GM23338 (cell line): Measurements from ENCODE around the gene DHX34. TPM values are rescaled to one million over a fixed set of nuclear protein-coding genes. Genes with fewer than 3 reads are reported as not detected.

Experiments used
- CREB1 ChIP-seq: fragments of 250-450 bp; sonication (Bioruptor Pico); IDR thresholded peaks from 2 replicates; pipeline ENCODE4 v1.5.0; 2020; ENCODE audit warnings: low read depth, mild to moderate bottlenecking, moderate library complexity
- EZH2 ChIP-seq: fragments of 200-600 bp; sonication (generic); IDR thresholded peaks from one replicate; pipeline ENCODE4 v1.8.0; 2017; ENCODE audit warnings: antibody characterized with exemption, mild to moderate bottlenecking, low read depth; ENCODE audit not compliant: unreplicated experiment
- EZH2phosphoT487 ChIP-seq: fragments of 200-600 bp; sonication (generic); IDR thresholded peaks from one replicate; pipeline ENCODE4 v1.8.1; 2018; ENCODE audit warnings: antibody characterized with exemption; ENCODE audit not compliant: unreplicated experiment
- POLR2AphosphoS5 ChIP-seq: IDR thresholded peaks from 2 replicates; pipeline ENCODE4 v1.6.1; 2016; ENCODE audit warnings: antibody characterized with exemption, low read depth
- STAT1 ChIP-seq: IDR thresholded peaks from one replicate; pipeline ENCODE4 v1.6.1; 2016; ENCODE audit warnings: antibody characterized with exemption; ENCODE audit not compliant: unreplicated experiment
- ZNF114 ChIP-seq: fragments of 250-450 bp; sonication (Bioruptor Pico); IDR thresholded peaks from 2 replicates; pipeline ENCODE4 v1.5.0; 2020; ENCODE audit warnings: mild to moderate bottlenecking, moderate library complexity
- ZNF331 ChIP-seq: fragments of 250-450 bp; sonication (Bioruptor Pico); IDR thresholded peaks from 2 replicates; pipeline ENCODE4 v1.5.0; 2020; ENCODE audit warnings: low read depth, mild to moderate bottlenecking, moderate library complexity
- polyA plus RNA-seq: library from polyadenylated mRNA; unstranded; fragments of >200 nt; fragmentation: Nextera tagmentation; extraction: Ambion mirVana; gene quantifications from 2 replicates; pipeline ENCODE4 v1.2.1, GENCODE V29; 2016
- total RNA-seq: library from RNA; depleted of rRNA; stranded (reverse); fragments of >200 nt; shearing (Covaris generic); gene quantifications from 2 replicates; pipeline ENCODE4 v1.2.3, GENCODE V29; 2014
- TF ChIP-seq, protein P1 (sequence below): fragments of 250-450 bp; sonication (Bioruptor Pico); IDR thresholded peaks from 2 replicates; pipeline ENCODE4 v1.5.0; 2020; ENCODE audit warnings: mild to moderate bottlenecking, moderate library complexity
- TF ChIP-seq, protein P2 (sequence below): IDR thresholded peaks from one replicate; pipeline ENCODE4 v1.6.1; 2018; ENCODE audit warnings: antibody characterized with exemption; ENCODE audit not compliant: unreplicated experiment

DHX34 gene
- total and polyA plus RNA-seq, 2 experiments from 2014 or later = 16.3 to 50.1 TPM

DNA sequence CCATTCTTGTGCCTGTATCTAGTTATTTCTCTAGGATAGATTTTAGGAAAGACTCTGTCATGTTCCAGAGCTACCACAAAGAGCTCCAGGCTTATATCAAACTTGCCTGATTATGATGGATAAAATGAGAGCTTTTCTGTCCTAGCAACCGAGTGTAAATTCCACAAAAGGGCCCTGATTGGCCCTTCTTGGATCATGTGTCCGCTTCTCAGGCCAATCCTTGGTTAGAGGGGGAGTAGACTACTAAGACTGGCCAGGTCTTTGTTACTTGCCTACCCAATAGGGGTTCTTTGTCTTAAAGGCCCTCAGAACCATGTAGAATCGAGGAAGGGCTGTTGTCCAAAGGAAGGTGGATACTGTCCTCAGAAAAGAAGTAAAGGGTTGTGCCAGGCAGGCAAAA lies 2.4 kb downstream of the DHX34 start (continued):
- TF ChIP-seq, protein P1, sequence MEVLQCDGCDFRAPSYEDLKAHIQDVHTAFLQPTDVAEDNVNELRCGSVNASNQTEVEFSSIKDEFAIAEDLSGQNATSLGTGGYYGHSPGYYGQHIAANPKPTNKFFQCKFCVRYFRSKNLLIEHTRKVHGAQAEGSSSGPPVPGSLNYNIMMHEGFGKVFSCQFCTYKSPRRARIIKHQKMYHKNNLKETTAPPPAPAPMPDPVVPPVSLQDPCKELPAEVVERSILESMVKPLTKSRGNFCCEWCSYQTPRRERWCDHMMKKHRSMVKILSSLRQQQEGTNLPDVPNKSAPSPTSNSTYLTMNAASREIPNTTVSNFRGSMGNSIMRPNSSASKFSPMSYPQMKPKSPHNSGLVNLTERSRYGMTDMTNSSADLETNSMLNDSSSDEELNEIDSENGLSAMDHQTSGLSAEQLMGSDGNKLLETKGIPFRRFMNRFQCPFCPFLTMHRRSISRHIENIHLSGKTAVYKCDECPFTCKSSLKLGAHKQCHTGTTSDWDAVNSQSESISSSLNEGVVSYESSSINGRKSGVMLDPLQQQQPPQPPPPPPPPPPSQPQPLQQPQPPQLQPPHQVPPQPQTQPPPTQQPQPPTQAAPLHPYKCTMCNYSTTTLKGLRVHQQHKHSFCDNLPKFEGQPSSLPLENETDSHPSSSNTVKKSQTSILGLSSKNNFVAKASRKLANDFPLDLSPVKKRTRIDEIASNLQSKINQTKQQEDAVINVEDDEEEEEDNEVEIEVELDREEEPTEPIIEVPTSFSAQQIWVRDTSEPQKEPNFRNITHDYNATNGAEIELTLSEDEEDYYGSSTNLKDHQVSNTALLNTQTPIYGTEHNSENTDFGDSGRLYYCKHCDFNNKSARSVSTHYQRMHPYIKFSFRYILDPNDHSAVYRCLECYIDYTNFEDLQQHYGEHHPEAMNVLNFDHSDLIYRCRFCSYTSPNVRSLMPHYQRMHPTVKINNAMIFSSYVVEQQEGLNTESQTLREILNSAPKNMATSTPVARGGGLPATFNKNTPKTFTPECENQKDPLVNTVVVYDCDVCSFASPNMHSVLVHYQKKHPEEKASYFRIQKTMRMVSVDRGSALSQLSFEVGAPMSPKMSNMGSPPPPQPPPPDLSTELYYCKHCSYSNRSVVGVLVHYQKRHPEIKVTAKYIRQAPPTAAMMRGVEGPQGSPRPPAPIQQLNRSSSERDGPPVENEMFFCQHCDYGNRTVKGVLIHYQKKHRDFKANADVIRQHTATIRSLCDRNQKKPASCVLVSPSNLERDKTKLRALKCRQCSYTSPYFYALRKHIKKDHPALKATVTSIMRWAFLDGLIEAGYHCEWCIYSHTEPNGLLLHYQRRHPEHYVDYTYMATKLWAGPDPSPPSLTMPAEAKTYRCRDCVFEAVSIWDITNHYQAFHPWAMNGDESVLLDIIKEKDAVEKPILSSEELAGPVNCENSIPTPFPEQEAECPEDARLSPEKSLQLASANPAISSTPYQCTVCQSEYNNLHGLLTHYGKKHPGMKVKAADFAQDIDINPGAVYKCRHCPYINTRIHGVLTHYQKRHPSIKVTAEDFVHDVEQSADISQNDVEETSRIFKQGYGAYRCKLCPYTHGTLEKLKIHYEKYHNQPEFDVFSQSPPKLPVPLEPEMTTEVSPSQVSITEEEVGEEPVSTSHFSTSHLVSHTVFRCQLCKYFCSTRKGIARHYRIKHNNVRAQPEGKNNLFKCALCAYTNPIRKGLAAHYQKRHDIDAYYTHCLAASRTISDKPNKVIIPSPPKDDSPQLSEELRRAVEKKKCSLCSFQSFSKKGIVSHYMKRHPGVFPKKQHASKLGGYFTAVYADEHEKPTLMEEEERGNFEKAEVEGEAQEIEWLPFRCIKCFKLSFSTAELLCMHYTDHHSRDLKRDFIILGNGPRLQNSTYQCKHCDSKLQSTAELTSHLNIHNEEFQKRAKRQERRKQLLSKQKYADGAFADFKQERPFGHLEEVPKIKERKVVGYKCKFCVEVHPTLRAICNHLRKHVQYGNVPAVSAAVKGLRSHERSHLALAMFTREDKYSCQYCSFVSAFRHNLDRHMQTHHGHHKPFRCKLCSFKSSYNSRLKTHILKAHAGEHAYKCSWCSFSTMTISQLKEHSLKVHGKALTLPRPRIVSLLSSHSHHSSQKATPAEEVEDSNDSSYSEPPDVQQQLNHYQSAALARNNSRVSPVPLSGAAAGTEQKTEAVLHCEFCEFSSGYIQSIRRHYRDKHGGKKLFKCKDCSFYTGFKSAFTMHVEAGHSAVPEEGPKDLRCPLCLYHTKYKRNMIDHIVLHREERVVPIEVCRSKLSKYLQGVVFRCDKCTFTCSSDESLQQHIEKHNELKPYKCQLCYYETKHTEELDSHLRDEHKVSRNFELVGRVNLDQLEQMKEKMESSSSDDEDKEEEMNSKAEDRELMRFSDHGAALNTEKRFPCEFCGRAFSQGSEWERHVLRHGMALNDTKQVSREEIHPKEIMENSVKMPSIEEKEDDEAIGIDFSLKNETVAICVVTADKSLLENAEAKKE = no peak
- TF ChIP-seq ZNF331 (CRISPR knock-in tag) (no peak), ZNF114 (CRISPR knock-in tag) (no peak), EZH2phosphoT487 (no peak), CREB1 (CRISPR knock-in tag) (no peak), EZH2 (no peak), POLR2AphosphoS5 (no peak), STAT1 (no peak)
- TF ChIP-seq, protein P2, sequence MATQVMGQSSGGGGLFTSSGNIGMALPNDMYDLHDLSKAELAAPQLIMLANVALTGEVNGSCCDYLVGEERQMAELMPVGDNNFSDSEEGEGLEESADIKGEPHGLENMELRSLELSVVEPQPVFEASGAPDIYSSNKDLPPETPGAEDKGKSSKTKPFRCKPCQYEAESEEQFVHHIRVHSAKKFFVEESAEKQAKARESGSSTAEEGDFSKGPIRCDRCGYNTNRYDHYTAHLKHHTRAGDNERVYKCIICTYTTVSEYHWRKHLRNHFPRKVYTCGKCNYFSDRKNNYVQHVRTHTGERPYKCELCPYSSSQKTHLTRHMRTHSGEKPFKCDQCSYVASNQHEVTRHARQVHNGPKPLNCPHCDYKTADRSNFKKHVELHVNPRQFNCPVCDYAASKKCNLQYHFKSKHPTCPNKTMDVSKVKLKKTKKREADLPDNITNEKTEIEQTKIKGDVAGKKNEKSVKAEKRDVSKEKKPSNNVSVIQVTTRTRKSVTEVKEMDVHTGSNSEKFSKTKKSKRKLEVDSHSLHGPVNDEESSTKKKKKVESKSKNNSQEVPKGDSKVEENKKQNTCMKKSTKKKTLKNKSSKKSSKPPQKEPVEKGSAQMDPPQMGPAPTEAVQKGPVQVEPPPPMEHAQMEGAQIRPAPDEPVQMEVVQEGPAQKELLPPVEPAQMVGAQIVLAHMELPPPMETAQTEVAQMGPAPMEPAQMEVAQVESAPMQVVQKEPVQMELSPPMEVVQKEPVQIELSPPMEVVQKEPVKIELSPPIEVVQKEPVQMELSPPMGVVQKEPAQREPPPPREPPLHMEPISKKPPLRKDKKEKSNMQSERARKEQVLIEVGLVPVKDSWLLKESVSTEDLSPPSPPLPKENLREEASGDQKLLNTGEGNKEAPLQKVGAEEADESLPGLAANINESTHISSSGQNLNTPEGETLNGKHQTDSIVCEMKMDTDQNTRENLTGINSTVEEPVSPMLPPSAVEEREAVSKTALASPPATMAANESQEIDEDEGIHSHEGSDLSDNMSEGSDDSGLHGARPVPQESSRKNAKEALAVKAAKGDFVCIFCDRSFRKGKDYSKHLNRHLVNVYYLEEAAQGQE = no peak
